NOMO-1 treated with DMSO at 0.1 percent for 48 hours (cell line): ENCODE data around the gene THYN1.

Experiments
- DNase-seq: peaks from one replicate; lab custom pipeline; 2025; ENCODE audit not compliant: unreplicated experiment; lab: John Stamatoyannopoulos, UW

THYN1 gene

DNA sequence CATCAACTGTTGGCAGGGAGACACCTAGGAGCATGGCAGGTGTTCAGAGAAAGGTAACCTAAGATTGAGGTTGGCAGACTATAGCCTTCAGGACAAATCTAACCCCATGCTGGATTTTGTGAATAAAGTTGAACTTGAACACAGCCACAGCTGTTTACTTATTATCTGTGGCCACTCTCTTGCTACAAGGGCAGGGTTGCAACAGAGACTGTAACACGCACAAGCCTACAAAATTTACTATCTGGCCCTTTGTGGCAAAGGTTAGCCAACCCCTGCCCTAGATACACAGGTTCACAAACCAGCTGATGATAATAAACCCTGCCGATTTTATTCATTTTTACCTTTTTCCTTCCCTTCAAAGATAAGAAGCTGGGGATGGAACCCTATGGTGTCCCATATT lies 2.5 kb downstream of the THYN1 start:
- no peak for DNase-seq

DNA sequence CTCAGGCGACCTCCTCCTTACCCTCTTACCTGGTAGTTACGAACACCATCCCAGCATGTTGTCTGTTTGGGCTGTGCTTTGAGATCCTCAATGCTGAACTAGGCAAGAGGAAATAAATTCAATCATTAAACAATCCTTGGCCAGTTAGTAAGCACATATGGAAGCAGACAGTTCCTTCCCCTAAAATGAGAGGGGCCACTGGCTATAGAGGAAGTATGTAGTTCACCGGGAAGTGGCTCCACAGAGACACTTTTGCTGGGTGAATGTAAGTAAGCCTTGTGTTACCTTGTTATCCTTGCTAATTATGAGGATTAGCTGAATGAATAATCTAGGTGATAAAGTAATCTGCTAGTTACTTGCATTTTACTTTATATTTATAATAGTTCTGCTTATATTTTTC lies 2.9 kb downstream of the THYN1 start:
- DNase-seq: peak; percentile 23

DNA sequence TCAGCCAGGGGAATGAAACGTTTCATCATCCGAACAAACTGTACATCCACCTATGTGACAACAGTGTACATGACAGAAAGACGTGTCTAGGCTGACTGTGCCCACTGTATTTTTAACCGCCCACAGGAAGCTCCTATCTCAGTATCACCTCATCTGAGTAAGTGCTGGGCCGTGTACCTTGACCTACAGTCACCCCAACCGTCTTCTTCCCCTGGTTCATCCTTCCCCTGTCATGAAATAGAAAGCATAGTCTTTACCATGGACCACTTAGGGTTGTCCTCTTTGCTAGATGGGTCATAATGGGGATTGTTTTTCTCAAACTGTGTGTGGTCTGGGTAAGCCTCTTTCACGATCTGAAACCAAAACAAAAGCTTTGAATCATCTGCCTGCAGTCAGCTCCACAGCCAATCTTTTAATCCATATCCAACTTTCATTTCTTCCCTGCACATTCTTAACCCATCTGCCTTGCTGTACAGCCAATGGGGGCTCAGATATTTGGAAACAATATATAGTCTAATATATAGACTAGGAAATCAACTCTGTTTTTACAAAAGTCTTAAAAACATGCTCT lies 4.2 kb downstream of the THYN1 start:
- DNase-seq: no peak

DNA sequence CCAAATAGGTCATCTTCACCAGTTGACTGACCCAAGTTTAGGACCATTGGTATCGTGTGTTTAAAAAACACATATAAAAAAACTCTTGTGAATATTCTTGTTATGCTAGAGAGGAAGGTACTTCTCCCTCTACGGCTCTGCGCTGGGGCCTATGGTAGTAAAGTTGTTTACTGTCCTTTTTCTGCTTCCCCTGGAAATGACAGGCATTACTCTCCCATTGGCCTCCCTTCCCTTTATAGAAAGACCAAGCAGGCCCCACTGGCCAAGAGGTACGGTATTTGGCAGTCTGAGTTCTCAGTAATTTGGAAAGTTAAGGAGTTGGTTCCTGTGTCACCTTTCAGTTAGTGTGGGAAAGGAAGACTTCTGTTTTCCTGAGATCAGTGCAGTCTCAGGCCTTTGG lies 6.5 kb downstream of the THYN1 start:
- DNase-seq: no peak

DNA sequence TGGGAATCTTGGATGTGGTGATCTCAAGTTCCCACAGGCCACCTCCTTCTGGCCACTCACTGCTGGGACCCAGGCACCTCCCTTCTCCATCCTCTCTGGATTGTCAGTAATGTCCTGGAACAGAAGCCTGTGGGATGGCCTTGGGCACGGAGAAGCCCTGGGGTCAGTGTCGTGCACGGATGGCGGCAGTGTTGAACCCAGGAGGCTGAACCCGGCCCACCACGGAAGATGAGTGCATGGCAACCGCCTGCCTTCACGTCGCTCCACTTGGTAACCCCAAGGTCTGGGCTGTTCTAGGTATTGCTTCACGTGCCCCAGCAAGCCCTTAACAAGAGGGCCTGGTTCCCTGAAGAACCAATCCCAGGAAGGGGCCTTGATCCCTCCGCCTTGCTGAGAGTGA lies 7.1 kb downstream of the THYN1 start:
- no peak for DNase-seq

DNA sequence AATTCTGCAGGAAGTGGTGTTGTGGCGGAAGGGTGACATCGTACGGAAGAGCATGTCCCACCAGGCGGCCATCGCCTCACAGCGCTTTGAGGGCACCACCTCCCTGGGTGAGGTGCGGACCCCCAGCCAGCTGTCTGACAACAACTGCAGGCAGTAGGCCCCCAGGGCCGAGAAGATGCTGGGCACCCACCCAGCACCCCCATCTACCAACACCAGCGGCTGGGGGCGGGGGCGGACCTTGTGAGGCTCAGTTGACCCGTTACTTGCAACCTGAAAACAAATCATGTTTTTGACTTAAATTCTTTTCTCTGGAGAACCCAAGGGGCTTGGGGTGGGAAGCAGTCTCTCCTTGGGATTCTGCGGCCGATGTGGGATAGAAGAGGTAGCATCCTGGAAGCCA lies 7.7 kb downstream of the THYN1 start:
- no peak for DNase-seq

DNA sequence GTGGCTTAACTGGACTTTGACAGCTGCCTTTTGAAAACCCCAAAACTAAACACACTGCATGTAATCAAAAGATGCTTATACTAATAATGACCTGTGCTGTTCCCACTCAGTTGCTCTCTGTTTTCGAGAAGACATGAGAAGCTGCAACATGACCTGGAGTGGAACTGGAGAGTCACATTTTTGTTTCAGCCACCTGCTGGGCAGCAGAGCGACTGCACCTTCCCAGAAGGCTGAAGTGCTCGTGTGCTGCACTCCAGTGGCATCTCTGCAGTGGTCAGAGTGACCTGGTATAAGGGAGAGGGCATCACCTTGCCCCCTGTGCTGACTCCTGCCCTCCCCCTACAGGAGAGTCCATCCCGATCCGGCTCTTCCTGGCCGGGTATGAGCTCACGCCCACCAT lies 8.6 kb downstream of the THYN1 start:
- peak; percentile 7 for DNase-seq

DNA sequence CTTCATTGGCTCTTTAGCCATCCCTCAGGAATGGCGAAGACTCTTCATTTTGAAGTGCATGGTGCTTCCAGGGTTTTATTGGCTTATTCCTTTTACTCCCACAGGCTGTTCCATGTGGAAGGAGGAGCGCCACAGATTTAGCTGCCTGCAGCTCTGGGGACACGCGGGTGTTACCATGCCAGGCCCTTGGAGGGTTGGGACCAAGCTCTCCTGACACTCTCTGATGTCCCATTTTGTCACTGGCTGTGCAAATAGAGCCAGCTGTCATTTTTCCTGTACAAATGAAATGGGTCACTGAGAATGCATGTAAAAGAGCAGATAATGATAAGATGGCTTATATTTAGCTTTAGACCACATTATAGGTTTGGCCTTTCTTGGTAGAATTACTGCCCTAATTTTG lies 9.2 kb downstream of the THYN1 start:
- DNase-seq: no peak

DNA sequence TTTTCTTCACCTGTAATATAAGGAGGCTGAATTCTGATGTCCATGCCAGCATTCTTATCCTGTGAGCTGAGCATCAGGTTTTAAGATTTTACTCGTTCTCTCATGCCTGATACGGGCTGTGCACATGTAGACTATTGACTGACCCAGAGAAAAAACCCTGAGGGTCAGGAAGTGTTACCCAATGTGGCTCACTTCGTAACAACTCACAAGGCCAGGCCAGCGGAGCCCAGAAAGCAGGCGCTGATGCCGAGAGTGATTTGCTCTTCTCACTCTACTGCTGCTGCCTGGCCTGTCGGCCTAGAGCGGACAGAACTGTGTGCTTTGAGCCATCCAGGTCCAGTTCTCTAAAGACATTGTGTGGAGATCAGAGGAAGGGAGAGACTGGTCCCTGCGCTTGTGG lies 10.8 kb downstream of the THYN1 start:
- no peak for DNase-seq

DNA sequence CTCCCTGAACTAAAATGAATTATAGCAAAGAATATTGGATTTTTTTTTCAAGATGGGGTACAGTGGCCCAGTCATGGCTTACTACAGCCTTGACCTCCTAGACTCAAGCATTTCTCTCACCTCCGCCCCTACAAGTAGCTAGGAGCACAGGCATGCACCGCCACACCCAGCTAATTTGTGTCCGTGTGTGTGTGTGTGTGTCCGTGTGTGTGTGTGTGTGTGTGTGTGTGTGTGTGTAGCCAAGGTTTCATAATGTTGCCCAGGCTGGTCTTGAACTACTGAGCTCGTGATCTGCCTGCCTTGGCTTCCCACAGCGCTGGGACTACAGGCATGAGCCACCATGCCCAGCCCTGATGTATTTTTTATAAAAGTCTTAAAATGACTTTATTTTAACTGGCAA lies 12.6 kb downstream of the THYN1 start:
- no peak for DNase-seq

DNA sequence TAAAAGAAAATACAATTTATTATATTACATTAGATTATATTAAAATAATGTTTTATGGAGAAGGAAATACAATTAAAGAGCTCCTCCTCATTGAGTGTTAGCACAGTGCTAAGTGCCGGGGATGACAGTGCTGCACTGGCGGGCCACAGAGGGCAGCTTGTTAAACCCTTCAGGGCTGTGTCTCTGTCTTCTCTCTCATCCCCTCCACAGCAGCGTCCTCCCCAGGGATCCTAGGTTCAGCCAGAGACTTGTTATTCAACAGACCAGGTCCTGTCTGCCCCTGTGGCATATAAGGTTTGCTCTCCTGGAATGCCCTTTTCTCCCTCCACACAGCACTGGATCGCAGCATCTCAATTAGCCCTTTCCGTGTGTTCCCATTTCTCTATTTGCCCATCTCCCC lies 14.2 kb downstream of the THYN1 start:
- DNase-seq: no peak

DNA sequence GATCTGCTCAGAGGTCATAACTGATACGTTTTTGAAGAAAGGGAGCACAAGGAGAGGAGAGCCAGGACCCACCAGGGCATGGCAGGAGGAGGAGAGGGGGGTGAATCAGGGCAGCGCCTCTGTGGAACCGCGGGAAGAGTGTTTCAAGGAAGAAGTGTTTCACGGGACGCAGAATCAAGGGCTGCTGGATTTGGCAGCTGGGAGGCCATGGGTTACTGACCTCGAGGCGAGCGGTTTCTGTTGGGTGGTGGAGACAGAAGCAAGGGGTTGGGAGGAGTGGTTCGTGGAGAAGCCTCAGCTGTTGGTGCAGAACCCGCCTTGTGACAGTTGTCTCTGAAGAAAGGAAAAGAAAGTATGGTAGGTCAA lies 15.6 kb downstream of the THYN1 start:
- no peak for DNase-seq

DNA sequence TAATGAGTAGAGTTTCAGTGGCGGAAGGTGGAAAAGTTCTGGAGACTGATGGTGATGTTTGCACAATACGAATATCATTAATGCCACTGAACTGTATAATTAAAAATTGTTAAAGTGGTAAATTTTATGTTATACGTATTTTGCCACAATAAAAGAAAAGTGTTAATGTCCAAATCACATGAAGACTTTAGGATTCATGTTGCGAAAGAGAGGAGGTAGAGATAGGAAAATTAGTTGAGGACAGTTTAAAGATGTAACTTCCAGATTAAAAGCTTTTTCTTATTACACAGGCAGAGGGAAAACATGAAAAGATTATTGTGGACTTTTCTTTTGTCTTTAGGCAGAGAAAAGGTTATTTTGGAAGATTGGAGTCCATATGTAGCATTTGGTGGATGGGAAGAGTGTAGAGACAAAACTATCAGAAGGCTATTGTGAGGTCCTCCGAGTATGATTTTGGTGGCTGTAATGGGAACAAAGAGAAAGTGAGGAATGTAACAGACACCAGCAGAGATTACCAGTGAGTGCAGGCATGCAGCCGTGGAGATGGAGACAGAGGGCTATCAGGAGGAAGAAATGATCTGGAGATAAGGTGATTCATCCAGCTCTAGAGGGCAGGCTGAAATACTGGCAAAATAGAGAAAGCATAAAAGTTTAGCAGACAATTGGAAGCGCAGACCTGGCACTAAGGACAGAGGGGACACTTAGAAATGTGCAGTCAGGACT lies 16.2 kb downstream of the THYN1 start:
- DNase-seq: no peak

DNA sequence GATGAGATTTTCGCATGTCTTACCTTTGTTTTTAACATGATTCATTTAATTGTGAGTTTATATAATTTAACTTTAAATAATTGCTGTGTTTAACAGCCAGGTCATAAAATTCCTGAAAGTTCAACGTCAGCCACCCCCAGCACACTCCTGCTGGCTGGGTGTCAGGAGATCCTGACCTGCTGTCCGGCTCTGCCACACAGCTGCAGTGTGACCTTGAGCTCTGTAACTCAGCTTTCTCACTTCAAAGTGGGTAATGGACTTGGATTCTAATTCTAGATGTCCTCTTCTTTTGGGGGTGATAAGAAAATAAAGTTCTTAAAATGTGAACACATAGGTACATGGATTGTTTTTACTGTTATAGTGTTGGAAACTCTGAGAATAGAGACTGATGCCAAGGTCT lies 17.8 kb downstream of the THYN1 start:
- no peak for DNase-seq

DNA sequence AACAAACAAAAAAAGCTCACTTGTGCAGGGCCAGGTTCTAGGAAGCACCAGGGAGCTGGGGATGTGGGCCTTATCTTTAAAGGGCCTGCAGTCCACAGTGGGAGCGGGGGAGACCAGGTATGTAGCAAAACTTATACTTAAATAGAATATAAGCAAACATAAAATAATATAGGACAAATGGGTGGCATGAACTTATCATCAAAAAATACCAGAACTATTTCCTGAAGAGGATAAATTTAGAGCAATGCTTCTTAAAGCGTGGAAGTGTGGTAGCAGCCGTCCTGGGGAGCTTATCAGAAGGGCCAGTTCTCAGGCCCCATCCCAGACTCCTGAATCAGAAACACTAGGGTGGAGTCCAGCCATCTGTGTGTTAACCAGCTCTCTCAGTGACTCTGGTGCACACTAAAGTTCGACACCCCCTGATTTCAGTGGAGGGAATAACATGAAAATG lies 19.4 kb downstream of the THYN1 start:
- DNase-seq: no peak

DNA sequence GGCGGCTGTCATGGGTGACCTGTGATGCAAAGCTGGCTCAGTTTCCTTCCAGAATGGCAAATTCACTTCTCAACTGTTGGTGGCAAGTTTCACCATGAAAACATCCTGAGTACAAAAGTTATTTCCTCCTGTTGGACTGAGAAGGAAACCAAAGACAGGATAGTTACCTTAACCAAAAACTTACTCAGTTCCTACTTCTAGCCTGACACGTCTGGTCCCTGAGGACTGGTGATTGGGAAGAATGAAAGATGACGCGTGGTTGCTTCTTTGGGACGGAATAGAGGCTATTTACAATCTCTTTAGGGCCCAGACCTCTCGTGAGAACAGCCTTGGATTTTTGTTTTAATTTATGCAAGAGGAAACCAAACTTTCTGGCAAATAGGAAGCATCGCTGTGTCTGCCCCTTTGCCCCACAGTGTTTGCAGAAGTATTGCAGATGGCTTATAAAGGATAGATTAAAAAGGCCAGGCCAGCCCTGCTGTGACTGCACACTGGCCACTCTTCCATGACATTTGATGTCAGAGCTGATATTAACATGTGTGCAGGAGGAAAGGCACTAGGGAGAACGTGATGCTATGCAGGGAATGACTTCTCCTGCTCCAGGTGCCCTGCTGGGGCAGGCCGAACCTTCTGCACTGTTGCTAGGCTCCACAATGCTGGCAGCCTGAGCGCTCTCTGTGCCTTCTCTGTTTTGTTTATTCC lies 21.0 kb downstream of the THYN1 start:
- DNase-seq: peak; percentile 42

DNA sequence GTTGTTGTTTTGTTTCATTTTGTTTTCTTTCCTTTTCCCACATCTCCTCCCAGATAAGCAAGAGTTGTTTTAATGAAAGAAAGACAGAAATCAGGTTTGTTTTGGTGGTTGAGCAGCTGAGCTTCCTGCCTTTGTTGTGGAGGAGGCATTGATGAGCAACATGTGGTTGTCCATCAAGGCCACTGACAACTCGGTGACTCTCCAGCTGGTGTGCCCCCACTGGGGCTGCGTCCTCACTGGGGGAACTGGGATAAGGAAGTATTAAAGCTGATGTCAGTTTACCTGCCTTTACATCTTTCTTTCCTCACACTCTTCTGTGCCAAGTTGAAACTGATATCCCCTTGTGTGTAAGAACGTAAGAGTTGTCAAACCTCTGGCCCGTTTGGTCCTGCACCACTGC lies 22.8 kb downstream of the THYN1 start:
- DNase-seq: no peak

DNA sequence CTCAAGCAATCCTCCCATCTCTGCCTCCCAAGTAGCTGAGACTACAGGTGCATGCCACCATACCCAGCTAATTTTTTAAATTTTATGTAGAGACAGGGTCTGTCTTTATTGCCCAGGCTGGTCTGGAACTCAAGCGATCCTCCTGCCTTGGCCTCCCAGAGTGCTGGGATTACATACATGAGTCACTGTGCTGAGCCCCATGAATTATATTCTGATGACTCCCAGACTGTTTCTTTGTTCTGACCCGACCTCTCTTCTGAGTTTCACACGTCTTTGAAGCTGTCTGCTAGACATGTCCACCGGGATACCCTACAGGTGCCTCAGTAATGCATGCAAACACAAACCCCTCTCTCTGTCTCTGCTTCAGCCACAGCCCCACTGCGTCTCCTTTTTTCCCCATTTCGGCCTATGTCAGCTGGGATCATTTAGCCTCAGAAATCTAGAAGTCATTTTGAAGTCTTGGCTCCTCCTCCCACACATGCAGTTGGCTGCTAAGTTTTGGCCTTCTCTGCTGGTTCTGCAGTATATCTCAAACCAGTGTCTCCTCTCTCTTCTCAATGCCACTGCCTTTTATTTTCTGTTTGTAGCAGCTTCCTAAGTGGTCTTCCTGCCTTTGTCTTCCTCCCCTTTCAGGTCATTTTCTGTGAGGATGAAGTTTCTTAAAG lies 23.9 kb downstream of the THYN1 start:
- DNase-seq: no peak

DNA sequence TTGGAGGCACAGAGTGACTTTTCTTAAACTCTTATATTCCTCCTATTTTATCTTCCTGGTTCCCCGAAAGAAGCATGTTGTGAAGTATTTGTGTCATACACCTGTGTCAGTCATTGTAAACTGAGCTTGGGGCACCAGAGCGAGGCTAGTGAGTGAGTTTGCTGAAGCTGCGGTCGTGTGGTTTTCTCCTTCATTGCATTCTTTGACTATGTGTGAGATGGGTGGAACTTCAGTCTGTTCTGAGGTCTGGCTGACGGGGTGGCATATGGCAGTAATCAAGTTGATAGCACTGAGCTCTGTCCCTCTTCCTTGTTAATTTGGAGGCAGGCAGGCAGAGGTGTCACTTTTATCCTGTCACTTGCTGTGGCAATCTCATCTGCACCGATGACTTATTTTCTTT lies 24.5 kb downstream of the THYN1 start:
- no peak for DNase-seq

DNA sequence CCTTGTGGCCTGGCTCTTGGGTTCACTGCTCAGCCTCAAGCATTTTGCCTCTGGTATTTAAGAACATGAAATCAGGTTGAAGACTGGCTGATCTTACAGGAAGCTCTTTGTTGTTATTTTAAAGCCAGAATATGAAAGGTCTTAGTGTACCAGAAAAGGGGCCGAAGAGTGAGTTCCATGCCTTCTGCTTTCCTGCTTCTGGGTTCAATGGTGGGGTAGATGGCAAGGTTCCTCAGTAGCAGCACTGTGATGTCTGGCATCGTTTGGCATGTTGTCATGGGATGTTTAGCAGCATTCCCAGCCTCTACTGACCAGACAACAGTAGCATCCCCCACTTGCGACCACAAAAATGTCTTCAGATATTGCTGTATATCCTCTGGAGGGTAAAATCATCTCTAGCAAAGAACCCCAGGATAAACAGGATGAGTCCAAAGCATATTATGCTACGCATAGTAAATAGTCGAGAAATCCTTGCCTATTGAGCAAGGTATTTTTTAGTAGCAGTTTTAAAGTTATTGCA lies 26.3 kb downstream of the THYN1 start:
- no peak for DNase-seq

DNA sequence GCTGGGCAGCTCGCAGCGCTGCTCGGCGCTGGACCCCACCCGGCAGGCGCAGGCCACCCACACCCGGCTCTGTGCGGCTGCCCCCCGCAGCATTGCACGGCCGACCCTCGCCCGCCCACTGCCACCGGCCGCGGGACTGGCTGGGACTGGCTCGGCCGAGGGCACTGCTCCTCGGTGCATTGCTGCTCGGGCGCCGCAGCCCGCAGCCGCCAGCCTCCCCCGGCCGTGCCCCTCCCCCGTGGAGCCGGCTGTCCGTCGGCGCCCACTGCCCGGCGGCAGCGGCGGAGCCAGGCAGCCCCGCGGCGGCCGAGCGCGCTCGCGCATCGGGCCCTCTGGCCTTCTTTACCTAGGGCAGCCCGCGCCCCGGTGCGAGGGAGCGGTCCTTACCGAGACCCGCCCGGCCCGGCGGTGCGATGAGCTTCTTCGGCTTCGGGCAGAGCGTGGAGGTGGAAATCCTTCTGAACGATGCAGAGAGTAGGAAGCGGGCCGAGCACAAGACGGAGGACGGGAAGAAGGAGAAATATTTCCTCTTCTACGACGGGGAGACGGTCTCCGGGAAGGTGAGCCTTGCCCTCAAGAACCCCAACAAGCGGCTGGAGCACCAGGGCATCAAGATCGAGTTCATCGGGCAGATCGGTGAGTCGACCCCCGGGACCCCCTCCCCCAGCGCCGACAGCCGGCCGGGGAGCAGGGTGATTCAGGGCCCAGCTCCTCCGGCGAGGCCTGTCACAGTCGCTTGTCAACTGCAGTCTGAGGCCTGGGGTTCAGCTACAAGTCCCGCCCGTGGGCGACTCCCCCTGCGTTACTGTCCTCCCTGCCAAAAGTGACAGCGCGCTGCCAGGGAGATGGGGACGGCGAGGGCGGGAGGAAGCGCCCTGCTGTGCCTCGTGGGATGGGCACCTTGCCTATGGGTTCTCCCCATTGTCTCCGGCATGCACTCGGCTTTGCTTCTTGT lies 28.2 kb downstream of the THYN1 start:
- peak; percentile 40 for DNase-seq
